HG03064 (cell line): ENCODE results near the gene CD160.
"Not testable (repeated sequence)": the region's sequence is repeated elsewhere in the genome, so short reads cannot be mapped to it uniquely, and the experiment has no call there.

ENCODE experiments used
- ATAC-seq: cut with Tn5 transposase; IDR thresholded peaks from one replicate; pipeline ENCODE4 v1.9.1; 2021; ENCODE audit warnings: low read depth; ENCODE audit not compliant: unreplicated experiment

CD160 gene

GRCh38 chr1:145708063-145708462 lies 11.2 kb upstream of the CD160 start:
- no peak for ATAC-seq

GRCh38 chr1:145710291-145711027 lies 8.8 kb upstream of the CD160 start:
- ATAC-seq = no peak

- ATAC-seq = no peak
Measured at GRCh38 chr1:145711213-145711651, 8.1 kb upstream of the CD160 start.

GRCh38 chr1:145714524-145715111 lies 4.7 kb upstream of the CD160 start:
- ATAC-seq = no peak

- no peak for ATAC-seq
Measured at GRCh38 chr1:145716641-145717345, 2.5 kb upstream of the CD160 start.

GRCh38 chr1:145717833-145718232 lies 1.5 kb upstream of the CD160 start:
- no peak for ATAC-seq

- ATAC-seq = not testable (repeated sequence)
Measured at GRCh38 chr1:145718465-145718864, 834 bp upstream of the CD160 start.

- ATAC-seq = no peak
Measured at GRCh38 chr1:145720556-145720877, 1.2 kb downstream of the CD160 start.

GRCh38 chr1:145720878-145721671 lies 1.8 kb downstream of the CD160 start:
- ATAC-seq = no peak

GRCh38 chr1:145726193-145726592 lies 6.9 kb downstream of the CD160 start:
- ATAC-seq = not testable (repeated sequence)

- ATAC-seq = no peak
Measured at GRCh38 chr1:145729196-145729595, 9.9 kb downstream of the CD160 start.

- no peak for ATAC-seq
Measured at GRCh38 chr1:145729666-145730436, 10.6 kb downstream of the CD160 start.

- no peak for ATAC-seq
Measured at GRCh38 chr1:145730467-145730866, 11.2 kb downstream of the CD160 start.

GRCh38 chr1:145730900-145731299 lies 11.6 kb downstream of the CD160 start:
- no peak for ATAC-seq

GRCh38 chr1:145736191-145736590 lies 16.9 kb downstream of the CD160 start:
- ATAC-seq = no peak

GRCh38 chr1:145740269-145740668 lies 21.0 kb downstream of the CD160 start:
- no peak for ATAC-seq

GRCh38 chr1:145747398-145748247 lies 28.3 kb downstream of the CD160 start:
- no peak for ATAC-seq

GRCh38 chr1:145750426-145750825 lies 31.1 kb downstream of the CD160 start:
- no peak for ATAC-seq

- no peak for ATAC-seq
Measured at GRCh38 chr1:145751491-145752037, 32.3 kb downstream of the CD160 start.
